NOMO-1 (cell line): ENCODE measurements around the gene OR51A2.
"Not testable (repeated sequence)": the region's sequence is repeated elsewhere in the genome, so short reads cannot be mapped to it uniquely, and the experiment has no call there.

Source experiments
- DNase-seq, 2 experiments: peaks; one replicate each; lab custom pipeline; 2025; ENCODE audit not compliant: unreplicated experiment in 2 of 2; lab: John Stamatoyannopoulos, UW

Gene OR51A2

GRCh38 chr11:4955613-4956012 lies at the start of gene OR51A2:
OR51A2 (minus strand) TSS chr11:4955713; CDS start chr11:4955713, 0 bp downstream.
- DNase-seq = not testable (repeated sequence)

GRCh38 chr11:5004424-5005274 lies 49.1 kb upstream of the OR51A2 start:
- peak; percentile 7 to 39 for DNase-seq

GRCh38 chr11:4994551-4994950 lies 39.0 kb upstream of the OR51A2 start, which contains the start of gene OR51L1:
OR51L1 (plus strand) TSS chr11:4994851; CDS start chr11:4998983, 4,132 bp downstream.
- no peak for DNase-seq

- no peak for DNase-seq
Measured at GRCh38 chr11:4991060-4991459, 35.5 kb upstream of the OR51A2 start.

- no peak for DNase-seq
Measured at GRCh38 chr11:4983841-4984240, 28.3 kb upstream of the OR51A2 start.

- DNase-seq = no peak
Measured at GRCh38 chr11:4982678-4983077, 27.2 kb upstream of the OR51A2 start.

GRCh38 chr11:4979036-4979435 lies 23.5 kb upstream of the OR51A2 start:
- no peak for DNase-seq

- DNase-seq = no peak
Measured at GRCh38 chr11:4975436-4975835, 19.9 kb upstream of the OR51A2 start.

- no peak for DNase-seq
Measured at GRCh38 chr11:4962816-4963215, 7.3 kb upstream of the OR51A2 start.

GRCh38 chr11:4960877-4961276 lies 5.4 kb upstream of the OR51A2 start:
- DNase-seq = no peak

- DNase-seq = no peak
Measured at GRCh38 chr11:4957396-4957795, 1.9 kb upstream of the OR51A2 start.

- no peak for DNase-seq
Measured at GRCh38 chr11:4947505-4947904, 8.0 kb downstream of the OR51A2 start, which contains the start of gene OR51A4. OR51A4 (minus strand) TSS chr11:4947605; CDS start chr11:4947100, 505 bp downstream.

GRCh38 chr11:4936745-4937144 lies 18.8 kb downstream of the OR51A2 start:
- no peak for DNase-seq

- no peak for DNase-seq
Measured at GRCh38 chr11:4932751-4933150, 22.8 kb downstream of the OR51A2 start.

- DNase-seq = no peak
Measured at GRCh38 chr11:4926608-4927007, 28.9 kb downstream of the OR51A2 start.

GRCh38 chr11:4924239-4924638 lies 31.3 kb downstream of the OR51A2 start, which contains the start of gene OR51G1:
OR51G1 (minus strand) TSS chr11:4924339; CDS start chr11:4924339, 0 bp downstream.
- no peak for DNase-seq

GRCh38 chr11:4922304-4922703 lies 33.2 kb downstream of the OR51A2 start:
- DNase-seq = no peak

GRCh38 chr11:4921796-4922195 lies 33.7 kb downstream of the OR51A2 start:
- DNase-seq = no peak

GRCh38 chr11:4919250-4919649 lies 36.3 kb downstream of the OR51A2 start, which contains the start of gene OR51G2:
OR51G2 (minus strand) TSS chr11:4919350; CDS start chr11:4915663, 3,687 bp downstream.
- no peak for DNase-seq

GRCh38 chr11:4916581-4916980 lies 38.9 kb downstream of the OR51A2 start:
- DNase-seq = no peak
